HEK293 (cell line): Measurements from ENCODE around the gene DNM1.

Source experiments
- CTCF ChIA-PET: fragments of 350-600 bp; formaldehyde crosslinking; extraction: SDS; loops from one replicate; lab custom pipeline; 2021; ENCODE audit warnings: antibody characterized with exemption; lab: Yijun Ruan, JAX
- POLR2A ChIA-PET: fragments of 300-600 bp; formaldehyde crosslinking; extraction: SDS; loops from one replicate; lab custom pipeline; 2020; ENCODE audit warnings: antibody characterized with exemption, inconsistent platforms; lab: Yijun Ruan, JAX
- H3K27ac ChIP-seq: fragments of 200-500 bp; sonication (Bioruptor generic); 2 replicates; pipeline ENCODE4 v1.5.1; 2014; ENCODE audit warnings: low read depth, low read length, control low read depth, inconsistent platforms; ENCODE audit errors: extremely low read depth
- H3K36me3 ChIP-seq, 2 experiments: fragments of 200-500 bp in 1 of 2; sonication (Bioruptor generic) in 1 of 2; 1 replicate in 1 of 2; 2 replicates in 1 of 2; pipeline ENCODE4 v1.5.1; 2014 to 2017; ENCODE audit warnings: inconsistent platforms in 2 of 2, low read length in 2 of 2; ENCODE audit not compliant: control insufficient read depth in 2 of 2, insufficient read depth in 1 of 2
- H3K4me1 ChIP-seq: fragments of 200-500 bp; sonication (Bioruptor generic); 2 replicates; pipeline ENCODE4 v1.5.1; 2014; ENCODE audit warnings: mild to moderate bottlenecking, low read length, inconsistent platforms; ENCODE audit not compliant: control insufficient read depth, insufficient read depth
- H3K4me3 ChIP-seq: 2 replicates; pipeline ENCODE4 v1.5.1; 2011; ENCODE audit warnings: low read depth, mild to moderate bottlenecking, control low read depth, low read length, moderate library complexity
- H3K9me3 ChIP-seq: fragments of 200-500 bp; sonication (Bioruptor generic); 2 replicates; pipeline ENCODE4 v1.5.1; 2014; ENCODE audit warnings: low read depth, low read length, inconsistent platforms; ENCODE audit not compliant: control insufficient read depth, insufficient read depth
- GLIS1 ChIP-seq: fragments of 450-650 bp; formaldehyde crosslinking; IDR thresholded peaks from 2 replicates; pipeline ENCODE4 v1.5.1; 2016; ENCODE audit warnings: missing biosample characterization, missing genetic modification characterization
- GLIS2 ChIP-seq: fragments of 450-650 bp; formaldehyde crosslinking; IDR thresholded peaks from 2 replicates; pipeline ENCODE4 v1.5.1; 2016; ENCODE audit warnings: missing biosample characterization, missing genetic modification characterization
- KLF16 ChIP-seq: fragments of 450-650 bp; formaldehyde crosslinking; IDR thresholded peaks from 2 replicates; pipeline ENCODE4 v1.5.1; 2017; ENCODE audit warnings: missing biosample characterization, missing genetic modification characterization
- ZBTB20 ChIP-seq: fragments of 450-650 bp; formaldehyde crosslinking; IDR thresholded peaks from 2 replicates; pipeline ENCODE4 v1.5.1; 2016; ENCODE audit warnings: missing biosample characterization, missing genetic modification characterization
- ZBTB21 ChIP-seq: fragments of 450-650 bp; formaldehyde crosslinking; IDR thresholded peaks from 2 replicates; pipeline ENCODE4 v1.5.1; 2017; ENCODE audit warnings: missing biosample characterization, missing genetic modification characterization
- ZBTB48 ChIP-seq: fragments of 450-650 bp; formaldehyde crosslinking; IDR thresholded peaks from 2 replicates; pipeline ENCODE4 v1.5.1; 2016; ENCODE audit warnings: missing biosample characterization, missing genetic modification characterization
- ZEB2 ChIP-seq: fragments of 450-650 bp; formaldehyde crosslinking; IDR thresholded peaks from 2 replicates; pipeline ENCODE4 v1.5.1; 2016; ENCODE audit warnings: missing biosample characterization, missing genetic modification characterization
- ZFHX2 ChIP-seq: fragments of 450-650 bp; formaldehyde crosslinking; conservative IDR thresholded peaks from 2 replicates; pipeline ENCODE4 v1.5.1; 2016; ENCODE audit warnings: missing biosample characterization, missing genetic modification characterization
- ZFP37 ChIP-seq: fragments of 450-650 bp; formaldehyde crosslinking; IDR thresholded peaks from 2 replicates; pipeline ENCODE4 v1.5.1; 2016; ENCODE audit warnings: missing biosample characterization, missing genetic modification characterization
- ZNF121 ChIP-seq: fragments of 450-650 bp; formaldehyde crosslinking; IDR thresholded peaks from 2 replicates; pipeline ENCODE4 v1.5.1; 2016; ENCODE audit warnings: missing biosample characterization, missing genetic modification characterization
- ZNF175 ChIP-seq: fragments of 450-650 bp; formaldehyde crosslinking; IDR thresholded peaks from 2 replicates; pipeline ENCODE4 v1.5.1; 2016; ENCODE audit warnings: missing biosample characterization, missing genetic modification characterization
- ZNF391 ChIP-seq: fragments of 450-650 bp; formaldehyde crosslinking; IDR thresholded peaks from 2 replicates; pipeline ENCODE4 v1.5.1; 2016; ENCODE audit warnings: low read depth, missing biosample characterization, missing genetic modification characterization, borderline replicate concordance
- ZNF549 ChIP-seq: fragments of 450-650 bp; IDR thresholded peaks from 2 replicates; pipeline ENCODE4 v1.5.1; 2018; ENCODE audit warnings: missing biosample characterization, missing genetic modification characterization, mild to moderate bottlenecking, inconsistent platforms, moderate library complexity
- ZNF610 ChIP-seq: fragments of 450-650 bp; formaldehyde crosslinking; IDR thresholded peaks from 2 replicates; pipeline ENCODE4 v1.5.1; 2016; ENCODE audit warnings: missing biosample characterization, missing genetic modification characterization, borderline replicate concordance
- ZNF629 ChIP-seq: fragments of 450-650 bp; formaldehyde crosslinking; IDR thresholded peaks from 2 replicates; pipeline ENCODE4 v1.5.1; 2017; ENCODE audit warnings: missing biosample characterization, missing genetic modification characterization
- ZXDB ChIP-seq: fragments of 450-650 bp; formaldehyde crosslinking; IDR thresholded peaks from 2 replicates; pipeline ENCODE4 v1.5.1; 2016; ENCODE audit warnings: missing biosample characterization, missing genetic modification characterization
- TF ChIP-seq, protein P1 (sequence below): fragments of 450-650 bp; formaldehyde crosslinking; IDR thresholded peaks from 2 replicates; pipeline ENCODE4 v1.5.1; 2017; ENCODE audit warnings: missing biosample characterization, missing genetic modification characterization
- TF ChIP-seq, protein P2 (sequence below): fragments of 450-650 bp; formaldehyde crosslinking; IDR thresholded peaks from 2 replicates; pipeline ENCODE4 v1.5.1; 2016; ENCODE audit warnings: missing biosample characterization, missing genetic modification characterization, low read depth
- TF ChIP-seq, protein P3 (sequence below): fragments of 450-650 bp; formaldehyde crosslinking; IDR thresholded peaks from 2 replicates; pipeline ENCODE4 v1.5.1; 2016; ENCODE audit warnings: missing biosample characterization, missing genetic modification characterization, borderline replicate concordance
- TF ChIP-seq, protein P4 (sequence below): fragments of 450-650 bp; formaldehyde crosslinking; IDR thresholded peaks from 2 replicates; pipeline ENCODE4 v1.5.1; 2016; ENCODE audit warnings: missing biosample characterization, missing genetic modification characterization
- TF ChIP-seq, protein P5 (sequence below): fragments of 450-650 bp; formaldehyde crosslinking; IDR thresholded peaks from 2 replicates; pipeline ENCODE4 v1.5.1; 2016; ENCODE audit warnings: missing biosample characterization, missing genetic modification characterization
- TF ChIP-seq, protein P6 (sequence below): fragments of 450-650 bp; formaldehyde crosslinking; IDR thresholded peaks from 2 replicates; pipeline ENCODE4 v1.5.1; 2016; ENCODE audit warnings: missing biosample characterization, missing genetic modification characterization

The DNM1 gene

DNA sequence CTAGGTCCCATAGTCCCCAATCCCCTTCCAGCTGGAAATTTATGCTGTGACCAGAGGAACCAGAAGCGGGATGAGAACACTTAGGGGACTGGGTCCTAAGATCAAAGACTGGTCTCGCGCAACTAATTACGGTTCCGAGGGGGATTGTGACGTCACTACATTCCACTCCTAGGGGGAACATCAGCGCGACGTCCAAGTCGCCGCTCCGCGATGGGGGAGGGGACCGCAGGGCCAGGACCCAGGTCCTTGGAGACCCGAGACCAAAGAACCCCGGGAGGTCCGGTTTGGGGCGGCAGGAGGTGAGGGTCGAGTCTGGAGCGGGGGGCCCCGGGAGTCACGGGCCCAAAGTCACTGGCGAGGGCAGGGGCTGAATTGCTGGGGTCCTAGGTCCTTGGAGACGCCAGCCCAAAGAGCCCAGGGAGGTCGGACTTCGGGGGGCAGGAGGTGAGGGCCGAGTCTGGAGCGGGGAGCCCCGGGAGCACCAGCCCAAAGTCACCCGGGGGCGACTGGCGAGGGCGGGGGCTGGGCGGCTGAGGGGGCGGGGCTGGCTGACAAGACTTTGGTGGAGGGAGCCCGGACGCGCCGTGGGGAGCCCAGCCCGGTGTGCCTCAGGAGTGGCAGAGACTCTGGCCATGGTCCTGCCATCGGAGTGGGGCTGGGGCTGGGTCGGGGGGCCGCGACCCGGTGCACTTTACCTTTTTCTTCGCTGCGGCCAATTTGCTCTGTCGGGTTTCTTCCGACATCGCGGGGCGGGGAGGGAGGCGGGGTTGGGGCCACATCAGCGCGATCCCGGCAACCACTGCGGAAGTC is 72.2 kb downstream of the DNM1 start, which contains the start of gene GOLGA2 (continued):
- TF ChIP-seq, protein P1, sequence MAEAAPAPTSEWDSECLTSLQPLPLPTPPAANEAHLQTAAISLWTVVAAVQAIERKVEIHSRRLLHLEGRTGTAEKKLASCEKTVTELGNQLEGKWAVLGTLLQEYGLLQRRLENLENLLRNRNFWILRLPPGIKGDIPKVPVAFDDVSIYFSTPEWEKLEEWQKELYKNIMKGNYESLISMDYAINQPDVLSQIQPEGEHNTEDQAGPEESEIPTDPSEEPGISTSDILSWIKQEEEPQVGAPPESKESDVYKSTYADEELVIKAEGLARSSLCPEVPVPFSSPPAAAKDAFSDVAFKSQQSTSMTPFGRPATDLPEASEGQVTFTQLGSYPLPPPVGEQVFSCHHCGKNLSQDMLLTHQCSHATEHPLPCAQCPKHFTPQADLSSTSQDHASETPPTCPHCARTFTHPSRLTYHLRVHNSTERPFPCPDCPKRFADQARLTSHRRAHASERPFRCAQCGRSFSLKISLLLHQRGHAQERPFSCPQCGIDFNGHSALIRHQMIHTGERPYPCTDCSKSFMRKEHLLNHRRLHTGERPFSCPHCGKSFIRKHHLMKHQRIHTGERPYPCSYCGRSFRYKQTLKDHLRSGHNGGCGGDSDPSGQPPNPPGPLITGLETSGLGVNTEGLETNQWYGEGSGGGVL (tag by site-specific recombination), result 0 out of 2 replicates have a peak, but pooled peaks have one; percentile 15
- TF ChIP-seq ZBTB20 (tag by site-specific recombination) (peak; percentile 77), ZFHX2 (0 out of 2 replicates have a peak, but pooled peaks have one; percentile 14), ZXDB (tag by site-specific recombination) (peak; percentile 46; the same call in 1 of the 2 replicates), ZBTB21 (tag by site-specific recombination) (peak; percentile 61), ZFP37 (tag by site-specific recombination) (no peak), GLIS2 (peak; percentile 77), KLF16 (tag by site-specific recombination) (peak; percentile 41; the same call in 1 of the 2 replicates), ZNF629 (tag by site-specific recombination) (peak; percentile 85)
- TF ChIP-seq, protein P2, sequence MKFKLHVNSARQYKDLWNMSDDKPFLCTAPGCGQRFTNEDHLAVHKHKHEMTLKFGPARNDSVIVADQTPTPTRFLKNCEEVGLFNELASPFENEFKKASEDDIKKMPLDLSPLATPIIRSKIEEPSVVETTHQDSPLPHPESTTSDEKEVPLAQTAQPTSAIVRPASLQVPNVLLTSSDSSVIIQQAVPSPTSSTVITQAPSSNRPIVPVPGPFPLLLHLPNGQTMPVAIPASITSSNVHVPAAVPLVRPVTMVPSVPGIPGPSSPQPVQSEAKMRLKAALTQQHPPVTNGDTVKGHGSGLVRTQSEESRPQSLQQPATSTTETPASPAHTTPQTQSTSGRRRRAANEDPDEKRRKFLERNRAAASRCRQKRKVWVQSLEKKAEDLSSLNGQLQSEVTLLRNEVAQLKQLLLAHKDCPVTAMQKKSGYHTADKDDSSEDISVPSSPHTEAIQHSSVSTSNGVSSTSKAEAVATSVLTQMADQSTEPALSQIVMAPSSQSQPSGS, result peak; percentile 93

DNA sequence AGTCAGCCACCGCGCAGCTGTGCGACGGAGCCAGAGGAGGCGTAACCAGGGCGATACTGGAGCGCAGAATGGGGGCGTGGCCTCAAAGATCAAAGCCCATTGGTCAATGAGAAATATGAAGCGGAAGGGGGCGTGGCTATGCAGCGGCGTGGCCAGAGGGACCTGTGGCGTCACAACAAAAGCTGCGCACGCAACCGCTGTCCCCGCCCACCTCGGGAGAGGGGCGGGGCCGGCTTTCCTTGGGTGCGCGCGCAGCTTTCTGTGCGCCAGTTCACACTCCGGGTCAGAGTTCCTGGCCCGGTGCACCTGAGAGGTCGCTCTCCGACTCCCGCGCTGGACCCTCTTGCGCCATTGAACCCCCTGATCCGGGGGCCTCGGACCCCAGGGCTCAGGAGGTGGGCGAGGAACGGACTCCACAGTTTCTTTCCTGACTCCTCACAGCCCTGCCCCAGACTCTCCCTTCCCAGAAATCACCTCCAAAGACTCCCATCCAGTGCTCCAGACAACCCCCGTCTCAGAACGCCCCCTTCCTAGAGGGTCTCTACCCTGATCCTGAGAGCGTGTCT is 72.9 kb downstream of the DNM1 start, which contains the start of gene SWI5:
Gene SWI5 (plus strand): TSS at position 269 of the 566 bp plus-strand sequence.
- Histone ChIP-seq H3K4me1 (no peaks in the 10 kb centered on the region), H3K4me3 (peak within 1 kb of the TSS; percentile 83), H3K27ac (peak within 1 kb of the TSS; percentile 51; the same call in 1 of the 2 replicates), H3K36me3 (peaks cover 0 to 21% of the 10 kb centered on the region in 2 experiments; a peak in 1 of 3 replicates), H3K9me3 (no peaks in the 10 kb centered on the region)
- CTCF ChIA-PET, result interaction anchor here (0.5 to 0.9 kb wide), 2 partner anchors 21 to 1153 kb away, joined by 3 to 9 read pairs; no protein-coding TSS in a partner anchor
- POLR2A ChIA-PET, result interaction anchor here (0.5 to 1.9 kb wide), 36 partner anchors 9 to 554 kb away, joined by 3 to 23 read pairs (median 4); partner anchors contain the start of genes CERCAM, CIZ1, ODF2 and SLC27A4
- TF ChIP-seq ZNF175 (no peak), ZEB2 (tag by site-specific recombination) (0 out of 2 replicates have a peak, but pooled peaks have one; percentile 28), GLIS1 (tag by site-specific recombination) (no peak), ZNF121 (tag by site-specific recombination) (no peak), ZXDB (tag by site-specific recombination) (peak; percentile 20; the same call in 1 of the 2 replicates), ZNF549 (tag by site-specific recombination) (no peak), ZNF391 (tag by site-specific recombination) (peak; percentile 39; the same call in 1 of the 2 replicates), ZBTB48 (tag by site-specific recombination) (no peak), ZNF610 (no peak)
- TF ChIP-seq, protein P3, sequence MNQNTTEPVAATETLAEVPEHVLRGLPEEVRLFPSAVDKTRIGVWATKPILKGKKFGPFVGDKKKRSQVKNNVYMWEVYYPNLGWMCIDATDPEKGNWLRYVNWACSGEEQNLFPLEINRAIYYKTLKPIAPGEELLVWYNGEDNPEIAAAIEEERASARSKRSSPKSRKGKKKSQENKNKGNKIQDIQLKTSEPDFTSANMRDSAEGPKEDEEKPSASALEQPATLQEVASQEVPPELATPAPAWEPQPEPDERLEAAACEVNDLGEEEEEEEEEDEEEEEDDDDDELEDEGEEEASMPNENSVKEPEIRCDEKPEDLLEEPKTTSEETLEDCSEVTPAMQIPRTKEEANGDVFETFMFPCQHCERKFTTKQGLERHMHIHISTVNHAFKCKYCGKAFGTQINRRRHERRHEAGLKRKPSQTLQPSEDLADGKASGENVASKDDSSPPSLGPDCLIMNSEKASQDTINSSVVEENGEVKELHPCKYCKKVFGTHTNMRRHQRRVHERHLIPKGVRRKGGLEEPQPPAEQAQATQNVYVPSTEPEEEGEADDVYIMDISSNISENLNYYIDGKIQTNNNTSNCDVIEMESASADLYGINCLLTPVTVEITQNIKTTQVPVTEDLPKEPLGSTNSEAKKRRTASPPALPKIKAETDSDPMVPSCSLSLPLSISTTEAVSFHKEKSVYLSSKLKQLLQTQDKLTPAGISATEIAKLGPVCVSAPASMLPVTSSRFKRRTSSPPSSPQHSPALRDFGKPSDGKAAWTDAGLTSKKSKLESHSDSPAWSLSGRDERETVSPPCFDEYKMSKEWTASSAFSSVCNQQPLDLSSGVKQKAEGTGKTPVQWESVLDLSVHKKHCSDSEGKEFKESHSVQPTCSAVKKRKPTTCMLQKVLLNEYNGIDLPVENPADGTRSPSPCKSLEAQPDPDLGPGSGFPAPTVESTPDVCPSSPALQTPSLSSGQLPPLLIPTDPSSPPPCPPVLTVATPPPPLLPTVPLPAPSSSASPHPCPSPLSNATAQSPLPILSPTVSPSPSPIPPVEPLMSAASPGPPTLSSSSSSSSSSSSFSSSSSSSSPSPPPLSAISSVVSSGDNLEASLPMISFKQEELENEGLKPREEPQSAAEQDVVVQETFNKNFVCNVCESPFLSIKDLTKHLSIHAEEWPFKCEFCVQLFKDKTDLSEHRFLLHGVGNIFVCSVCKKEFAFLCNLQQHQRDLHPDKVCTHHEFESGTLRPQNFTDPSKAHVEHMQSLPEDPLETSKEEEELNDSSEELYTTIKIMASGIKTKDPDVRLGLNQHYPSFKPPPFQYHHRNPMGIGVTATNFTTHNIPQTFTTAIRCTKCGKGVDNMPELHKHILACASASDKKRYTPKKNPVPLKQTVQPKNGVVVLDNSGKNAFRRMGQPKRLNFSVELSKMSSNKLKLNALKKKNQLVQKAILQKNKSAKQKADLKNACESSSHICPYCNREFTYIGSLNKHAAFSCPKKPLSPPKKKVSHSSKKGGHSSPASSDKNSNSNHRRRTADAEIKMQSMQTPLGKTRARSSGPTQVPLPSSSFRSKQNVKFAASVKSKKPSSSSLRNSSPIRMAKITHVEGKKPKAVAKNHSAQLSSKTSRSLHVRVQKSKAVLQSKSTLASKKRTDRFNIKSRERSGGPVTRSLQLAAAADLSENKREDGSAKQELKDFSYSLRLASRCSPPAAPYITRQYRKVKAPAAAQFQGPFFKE, result no peak
- TF ChIP-seq, protein P4, sequence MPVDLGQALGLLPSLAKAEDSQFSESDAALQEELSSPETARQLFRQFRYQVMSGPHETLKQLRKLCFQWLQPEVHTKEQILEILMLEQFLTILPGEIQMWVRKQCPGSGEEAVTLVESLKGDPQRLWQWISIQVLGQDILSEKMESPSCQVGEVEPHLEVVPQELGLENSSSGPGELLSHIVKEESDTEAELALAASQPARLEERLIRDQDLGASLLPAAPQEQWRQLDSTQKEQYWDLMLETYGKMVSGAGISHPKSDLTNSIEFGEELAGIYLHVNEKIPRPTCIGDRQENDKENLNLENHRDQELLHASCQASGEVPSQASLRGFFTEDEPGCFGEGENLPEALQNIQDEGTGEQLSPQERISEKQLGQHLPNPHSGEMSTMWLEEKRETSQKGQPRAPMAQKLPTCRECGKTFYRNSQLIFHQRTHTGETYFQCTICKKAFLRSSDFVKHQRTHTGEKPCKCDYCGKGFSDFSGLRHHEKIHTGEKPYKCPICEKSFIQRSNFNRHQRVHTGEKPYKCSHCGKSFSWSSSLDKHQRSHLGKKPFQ (tag by site-specific recombination), result peak; percentile 100
- TF ChIP-seq, protein P5, sequence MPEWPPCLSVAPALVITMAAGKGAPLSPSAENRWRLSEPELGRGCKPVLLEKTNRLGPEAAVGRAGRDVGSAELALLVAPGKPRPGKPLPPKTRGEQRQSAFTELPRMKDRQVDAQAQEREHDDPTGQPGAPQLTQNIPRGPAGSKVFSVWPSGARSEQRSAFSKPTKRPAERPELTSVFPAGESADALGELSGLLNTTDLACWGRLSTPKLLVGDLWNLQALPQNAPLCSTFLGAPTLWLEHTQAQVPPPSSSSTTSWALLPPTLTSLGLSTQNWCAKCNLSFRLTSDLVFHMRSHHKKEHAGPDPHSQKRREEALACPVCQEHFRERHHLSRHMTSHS (tag by site-specific recombination), result no peak
- TF ChIP-seq, protein P6, sequence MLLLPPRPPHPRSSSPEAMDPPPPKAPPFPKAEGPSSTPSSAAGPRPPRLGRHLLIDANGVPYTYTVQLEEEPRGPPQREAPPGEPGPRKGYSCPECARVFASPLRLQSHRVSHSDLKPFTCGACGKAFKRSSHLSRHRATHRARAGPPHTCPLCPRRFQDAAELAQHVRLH (tag by site-specific recombination), result no peak
